Keratinocyte (primary cell): ENCODE results near the gene MAPKAPK3.

Experiments
- CTCF ChIP-seq, 3 experiments: IDR thresholded peaks in 1 of 3; conservative IDR thresholded peaks in 1 of 3; optimal IDR thresholded peaks in 1 of 3; 2 replicates in 2 of 3; 3 replicates in 1 of 3; pipeline versions ENCODE3 to v1.5.1; 2011; ENCODE audit warnings: low read length in 3 of 3, mild to moderate bottlenecking in 3 of 3, moderate library complexity in 2 of 3, control low read depth in 1 of 3, inconsistent platforms in 1 of 3; ENCODE audit not compliant: insufficient read depth in 2 of 3; ENCODE audit errors: extremely low read depth in 1 of 3
- EZH2 ChIP-seq: IDR thresholded peaks from one replicate; pipeline ENCODE4 v1.6.1; 2012; ENCODE audit warnings: inconsistent platforms, mild to moderate bottlenecking, low read length, moderate library complexity

GRCh38 chr3:50599115-50599715 lies 17.7 kb upstream of the MAPKAPK3 start:
- TF ChIP-seq EZH2: no peak
- no peak for TF ChIP-seq CTCF (optimal IDR thresholded peaks at IDR 0.05 in 1 of 3, IDR thresholded peaks at IDR 0.05 in 1 of 3, conservative IDR thresholded peaks at IDR 0.05 in 1 of 3; ENCODE audit: extremely low read depth in 1 of 3, insufficient read depth in 2 of 3, low read length in 3 of 3)
